Thyroid gland (tissue), 4 donors: ENCODE measurements around the gene TGFB3.

Source experiments
- CTCF ChIP-seq, 6 experiments: fragments of 200-600 bp in 3 of 6; fragments of 450-650 bp in 3 of 6; sonication (generic) in 3 of 6; IDR thresholded peaks; one replicate each; pipeline ENCODE4 v1.5.1; 2016 to 2019; ENCODE audit warnings: antibody characterized with exemption in 6 of 6, mild to moderate bottlenecking in 2 of 6, inconsistent platforms in 1 of 6, moderate library complexity in 1 of 6
- POLR2A ChIP-seq, 2 donors: fragments of 450-650 bp; IDR thresholded peaks; one replicate each; pipeline ENCODE4 v1.6.1; 2017; ENCODE audit warnings: antibody characterized with exemption in 2 of 2, mild to moderate bottlenecking in 2 of 2, moderate library complexity in 1 of 2

- TF ChIP-seq CTCF (IDR thresholded peaks at IDR 0.05) = no peak
- TF ChIP-seq POLR2A (IDR thresholded peaks at IDR 0.05) = no peak
Observed at GRCh38 chr14:75990297-75990696, 8.5 kb upstream of the TGFB3 start.
